NCI-H2081 treated with DMSO at 0.1 percent for 48 hours (cell line): ENCODE results near the gene TMEM255B.

Experiments used
- DNase-seq: peaks from one replicate; lab custom pipeline; 2025; lab: John Stamatoyannopoulos, UW

The TMEM255B gene

GRCh38 chr13:113862191-113862930 is 103.3 kb downstream of the TMEM255B start:
- DNase-seq, result no peak

GRCh38 chr13:113862931-113863523 is 104.0 kb downstream of the TMEM255B start:
- no peak for DNase-seq

- no peak for DNase-seq
These were observed 104.7 kb downstream of the TMEM255B start, which contains the start of gene GAS6 for GRCh38 chr13:113863524-113864272. Gene GAS6, minus strand, starts transcription at chr13:113864076. Its CDS starts 156 bp downstream, at chr13:113863920.

GRCh38 chr13:113864273-113864890 is 105.4 kb downstream of the TMEM255B start:
- no peak for DNase-seq

GRCh38 chr13:113865427-113865826 is 106.4 kb downstream of the TMEM255B start:
- no peak for DNase-seq
